CD4-positive, alpha-beta T cell (primary cell): ENCODE measurements around the gene SLC6A15. TPM values are rescaled to one million over a fixed set of nuclear protein-coding genes. Genes with fewer than 3 reads are reported as not detected.

Experiments
- ATAC-seq: fragments of 200-7000 bp; cut with Tn5 transposase; one replicate; pipeline ENCODE4 v1.10.0; 2022; ENCODE audit warnings: mild to moderate bottlenecking; ENCODE audit not compliant: poor library complexity
- CTCF ChIA-PET: fragments of 350-600 bp; sonication (Branson Sonifier 250); formaldehyde crosslinking; loops from one replicate; lab custom pipeline; 2021; ENCODE audit warnings: antibody characterized with exemption, inconsistent platforms; lab: Charles Lee
- POLR2A ChIA-PET: fragments of 350-600 bp; sonication (Branson Sonifier 250); formaldehyde crosslinking; loops from one replicate; lab custom pipeline; 2021; ENCODE audit warnings: antibody characterized with exemption, inconsistent platforms; lab: Charles Lee
- DNase-seq, 14 experiments: peaks; one replicate each; pipeline ENCODE4 v3.0.0-alpha.2; 2013 to 2020; ENCODE audit warnings: mixed read lengths in 2 of 14
- H3K27ac ChIP-seq, 2 donors: one replicate each; pipeline versions ENCODE4 v1.5.1 to v1.7.0; 2013; ENCODE audit warnings: low read length in 2 of 2, low read depth in 1 of 2, mild to moderate bottlenecking in 1 of 2
- H3K27me3 ChIP-seq, 2 experiments: 1 replicate in 1 of 2; 2 replicates in 1 of 2; pipeline versions ENCODE4 v1.6.1 to v1.7.0; 2013; ENCODE audit warnings: low read length in 2 of 2, control low read depth in 1 of 2, mild to moderate bottlenecking in 1 of 2, moderate library complexity in 1 of 2; ENCODE audit not compliant: insufficient read depth in 2 of 2, control insufficient read depth in 1 of 2
- H3K36me3 ChIP-seq: one replicate; pipeline ENCODE4 v1.6.1; 2013; ENCODE audit warnings: low read length, control low read depth; ENCODE audit not compliant: insufficient read depth
- H3K4me1 ChIP-seq: one replicate; pipeline ENCODE4 v1.6.1; 2013; ENCODE audit warnings: low read length, control low read depth; ENCODE audit not compliant: insufficient read depth
- H3K4me3 ChIP-seq: one replicate; pipeline ENCODE4 v1.5.1; 2013; ENCODE audit warnings: mild to moderate bottlenecking, low read length, moderate library complexity
- H3K9me3 ChIP-seq, 2 experiments: 1 replicate in 1 of 2; 2 replicates in 1 of 2; pipeline versions ENCODE4 v1.6.1 to v1.7.0; 2013; ENCODE audit warnings: low read length in 2 of 2, mild to moderate bottlenecking in 2 of 2, control low read depth in 1 of 2, moderate library complexity in 1 of 2; ENCODE audit not compliant: control insufficient read depth in 1 of 2, insufficient read depth in 1 of 2
- H3K27ac Mint-ChIP-seq: one replicate; pipeline ENCODE4 v1.8.0; 2020; ENCODE audit warnings: mixed read lengths
- H3K27me3 Mint-ChIP-seq: one replicate; pipeline ENCODE4 v1.8.0; 2021; ENCODE audit warnings: mixed read lengths
- H3K36me3 Mint-ChIP-seq: one replicate; pipeline ENCODE4 v1.8.0; 2021; ENCODE audit warnings: low read depth, mixed read lengths
- H3K4me1 Mint-ChIP-seq: one replicate; pipeline ENCODE4 v1.8.0; 2021; ENCODE audit warnings: low read depth, mixed read lengths
- H3K4me3 Mint-ChIP-seq: one replicate; pipeline ENCODE4 v1.8.0; 2020; ENCODE audit warnings: mild to moderate bottlenecking, mixed read lengths
- H3K9me3 Mint-ChIP-seq: one replicate; pipeline ENCODE4 v1.8.0; 2020; ENCODE audit warnings: mixed read lengths
- CTCF ChIP-seq: fragments of 200-600 bp; IDR thresholded peaks from one replicate; pipeline ENCODE4 v1.8.0; 2022; ENCODE audit warnings: antibody characterized with exemption, mild to moderate bottlenecking
- intact Hi-C, 2 experiments: fragments of 100-400 bp; cut with DNase I in 1 of 2; cut with micrococcal nuclease in 1 of 2; formaldehyde crosslinking; loops; one replicate each; pipeline versions ENCODE4 v1.15.1 to v1.9.0; 2023 to 2025; cut with DNase I, micrococcal nuclease
- total RNA-seq, 174 experiments: library from RNA in 2 of 174; stranded (reverse) in 2 of 174; gene quantifications; one replicate each; pipeline ENCODE4 v1.2.3 and lab custom pipeline; 2021 to 2026

Gene SLC6A15
- total RNA-seq, 2 experiments from 2014 or later = not detected

- no peak for TF ChIP-seq CTCF
- intact Hi-C loops = no loop called here
- ATAC-seq (no peak), DNase-seq (no peak)
- peaks cover 5% of the 10 kb centered on the region for H3K4me1 ChIP-seq
- H3K36me3 ChIP-seq = no peaks in the 10 kb centered on the region
- H3K27me3 Mint-ChIP-seq = peaks cover 55% of the 10 kb centered on the region
- peaks cover 28 to 32% of the 10 kb centered on the region in 2 experiments for H3K27me3 ChIP-seq
- peaks cover 19% of the 10 kb centered on the region for H3K4me1 Mint-ChIP-seq
- H3K4me3 Mint-ChIP-seq = no peak overlapping the region
- CTCF ChIA-PET = no interaction called here
- H3K36me3 Mint-ChIP-seq = no peaks in the 10 kb centered on the region
- no peak overlapping the region for H3K4me3 ChIP-seq
- no peak overlapping the region for H3K27ac Mint-ChIP-seq
- no peaks in the 10 kb centered on the region for H3K9me3 Mint-ChIP-seq
- H3K27ac ChIP-seq = no peak overlapping the region
- H3K9me3 ChIP-seq = peaks cover 0 to 12% of the 10 kb centered on the region in 2 experiments
- POLR2A ChIA-PET = no interaction called here
Measured at GRCh38 chr12:84913129-84913515, 523 bp upstream of the SLC6A15 start.

GRCh38 chr12:84911271-84912197 is 1.1 kb downstream of the SLC6A15 start:
- no peak for ATAC-seq
- peaks cover 55% of the 10 kb centered on the region for H3K27me3 Mint-ChIP-seq
- no peak overlapping the region for H3K4me3 ChIP-seq
- H3K36me3 Mint-ChIP-seq = no peaks in the 10 kb centered on the region
- no peaks in the 10 kb centered on the region for H3K36me3 ChIP-seq
- H3K27ac Mint-ChIP-seq = no peak overlapping the region
- peaks cover 19% of the 10 kb centered on the region for H3K4me1 Mint-ChIP-seq
- no peak for TF ChIP-seq CTCF
- no peak overlapping the region for H3K27ac ChIP-seq
- H3K27me3 ChIP-seq = peaks cover 28 to 32% of the 10 kb centered on the region in 2 experiments
- peaks cover 5% of the 10 kb centered on the region for H3K4me1 ChIP-seq
- no peak for DNase-seq
- H3K9me3 Mint-ChIP-seq = no peaks in the 10 kb centered on the region
- POLR2A ChIA-PET = no interaction called here
- H3K9me3 ChIP-seq = peaks cover 0 to 12% of the 10 kb centered on the region in 2 experiments
- CTCF ChIA-PET = no interaction called here
- intact Hi-C loops = no loop called here
- H3K4me3 Mint-ChIP-seq = peak overlapping the region; percentile 16

GRCh38 chr12:84910549-84911241 is 1.9 kb downstream of the SLC6A15 start:
- Histone ChIP-seq H3K4me3 (no peak overlapping the region), H3K36me3 (no peaks in the 10 kb centered on the region), H3K27me3 (peaks cover 28 to 32% of the 10 kb centered on the region in 2 experiments), H3K4me1 (peaks cover 5% of the 10 kb centered on the region), H3K9me3 (peaks cover 0 to 12% of the 10 kb centered on the region in 2 experiments), H3K27ac (no peak overlapping the region)
- no peak for DNase-seq
- intact Hi-C loops = no loop called here
- ChIA-PET CTCF (no interaction called here), POLR2A (no interaction called here)
- ATAC-seq = no peak
- TF ChIP-seq CTCF = no peak
- no peaks in the 10 kb centered on the region for H3K9me3 Mint-ChIP-seq
- H3K4me3 Mint-ChIP-seq = no peak overlapping the region
- peaks cover 55% of the 10 kb centered on the region for H3K27me3 Mint-ChIP-seq
- no peak overlapping the region for H3K27ac Mint-ChIP-seq
- peaks cover 19% of the 10 kb centered on the region for H3K4me1 Mint-ChIP-seq
- H3K36me3 Mint-ChIP-seq = no peaks in the 10 kb centered on the region
